DMS 273 (cell line): ENCODE results near the gene CCNT2.
A peak's percentile ranks its signal among the peaks of the same experiment; 100 is the strongest.
"Not testable (repeated sequence)": the region's sequence is repeated elsewhere in the genome, so short reads cannot be mapped to it uniquely, and the experiment has no call there.

ENCODE experiments used
- DNase-seq: peaks from one replicate; lab custom pipeline; 2025; ENCODE audit not compliant: unreplicated experiment; lab: John Stamatoyannopoulos, UW

The CCNT2 gene

GRCh38 chr2:134917888-134918525, 615 bp upstream of the CCNT2 start:
- peak; percentile 99 for DNase-seq

GRCh38 chr2:134919341-134920210, 954 bp downstream of the CCNT2 start:
- DNase-seq = peak; percentile 71

GRCh38 chr2:134924912-134925311, 6.3 kb downstream of the CCNT2 start:
- DNase-seq = no peak

- no peak for DNase-seq
Observed at GRCh38 chr2:134926231-134926931, 7.8 kb downstream of the CCNT2 start.

- no peak for DNase-seq
Observed at GRCh38 chr2:134927195-134927594, 8.6 kb downstream of the CCNT2 start.

GRCh38 chr2:134932864-134933526, 14.4 kb downstream of the CCNT2 start:
- DNase-seq = no peak

GRCh38 chr2:134933732-134934131, 15.1 kb downstream of the CCNT2 start:
- no peak for DNase-seq

GRCh38 chr2:134934150-134934549, 15.5 kb downstream of the CCNT2 start:
- DNase-seq = no peak

GRCh38 chr2:134934641-134935040, 16.0 kb downstream of the CCNT2 start:
- DNase-seq = no peak

GRCh38 chr2:134936691-134937090, 18.1 kb downstream of the CCNT2 start:
- no peak for DNase-seq

- DNase-seq = no peak
Observed at GRCh38 chr2:134943540-134943939, 24.9 kb downstream of the CCNT2 start.

- no peak for DNase-seq
Observed at GRCh38 chr2:134944975-134945374, 26.4 kb downstream of the CCNT2 start.

GRCh38 chr2:134946073-134946472, 27.5 kb downstream of the CCNT2 start:
- no peak for DNase-seq

- DNase-seq = no peak
Observed at GRCh38 chr2:134949981-134950708, 31.5 kb downstream of the CCNT2 start.

- no peak for DNase-seq
Observed at GRCh38 chr2:134950886-134951285, 32.3 kb downstream of the CCNT2 start.

GRCh38 chr2:134952608-134953007, 34.0 kb downstream of the CCNT2 start:
- no peak for DNase-seq

- DNase-seq = no peak
Observed at GRCh38 chr2:134954065-134954464, 35.4 kb downstream of the CCNT2 start.

- no peak for DNase-seq
Observed at GRCh38 chr2:134955744-134956143, 37.1 kb downstream of the CCNT2 start.

- no peak for DNase-seq
Observed at GRCh38 chr2:134957477-134957876, 38.9 kb downstream of the CCNT2 start.

- DNase-seq = not testable (repeated sequence)
Observed at GRCh38 chr2:134967166-134967565, 48.5 kb downstream of the CCNT2 start.
